PC-3 (cell line): Measurements from ENCODE around the gene PIGZ. TPM values are rescaled to one million over a fixed set of nuclear protein-coding genes. Genes with fewer than 3 reads are reported as not detected.

Experiments
- ATAC-seq: fragments of 200-7000 bp; cut with Tn5 transposase; 2 replicates; pipeline ENCODE4 v1.9.1; 2020; ENCODE audit warnings: mild to moderate bottlenecking, moderate library complexity
- BruUV-seq: library from RNA; stranded (reverse); fragments of 400-500 nt; replicated peaks from 2 replicates; lab custom pipeline; 2021; lab: Mats Ljungman, UMichigan
- CTCF ChIA-PET: fragments of 300-600 bp; sonication (Branson Sonifier 250); formaldehyde crosslinking; loops from one replicate; lab custom pipeline; 2022; ENCODE audit warnings: antibody characterized with exemption; lab: Charles Lee
- POLR2A ChIA-PET: fragments of 300-600 bp; sonication (Branson Sonifier 250); formaldehyde crosslinking; loops from one replicate; lab custom pipeline; 2022; ENCODE audit warnings: antibody characterized with exemption; ENCODE audit not compliant: unreplicated experiment; lab: Charles Lee
- DNase-seq: peaks from one replicate; pipeline ENCODE4 v3.0.0-alpha.2; 2015
- H2AFZ ChIP-seq: fragments of 300-600 bp; sonication (generic); 2 replicates; pipeline ENCODE4 v1.6.0; 2016; ENCODE audit warnings: antibody characterized with exemption, low read length
- H3F3A ChIP-seq: fragments of 300-600 bp; sonication (generic); one replicate; pipeline ENCODE4 v1.6.0; 2017; ENCODE audit warnings: antibody characterized with exemption, low read length, control low read depth, mild to moderate bottlenecking; ENCODE audit not compliant: unreplicated experiment
- H3K27ac ChIP-seq: fragments of 300-600 bp; sonication (generic); 2 replicates; pipeline ENCODE4 v1.5.1; 2016; ENCODE audit warnings: mild to moderate bottlenecking, low read length
- H3K27me3 ChIP-seq: fragments of 300-600 bp; sonication (generic); 2 replicates; pipeline ENCODE4 v1.6.1; 2016; ENCODE audit warnings: low read length, mixed read lengths
- H3K36me3 ChIP-seq: fragments of 300-600 bp; sonication (generic); 2 replicates; pipeline ENCODE4 v1.6.1; 2016; ENCODE audit warnings: low read depth, mixed run types, low read length, mixed read lengths
- H3K4me1 ChIP-seq: fragments of 300-600 bp; sonication (generic); 2 replicates; pipeline ENCODE4 v1.5.1; 2016; ENCODE audit warnings: low read length; ENCODE audit not compliant: insufficient read depth
- H3K4me2 ChIP-seq: fragments of 300-600 bp; sonication (generic); 2 replicates; pipeline ENCODE4 v1.6.0; 2016; ENCODE audit warnings: low read length
- H3K4me3 ChIP-seq: fragments of 300-600 bp; sonication (generic); 2 replicates; pipeline ENCODE4 v1.5.1; 2016; ENCODE audit warnings: mild to moderate bottlenecking, low read length, mixed read lengths
- H3K79me2 ChIP-seq: fragments of 300-600 bp; sonication (generic); 2 replicates; pipeline ENCODE4 v1.6.1; 2017; ENCODE audit warnings: low read length, mixed read lengths
- H3K9ac ChIP-seq: fragments of 300-600 bp; sonication (generic); 2 replicates; pipeline ENCODE4 v1.6.0; 2016; ENCODE audit warnings: mild to moderate bottlenecking, low read length
- H3K9me2 ChIP-seq: fragments of 300-600 bp; sonication (generic); replicated peaks from 2 replicates; pipeline ENCODE4 v1.6.1; 2016; ENCODE audit warnings: mixed run types, low read length, mixed read lengths
- H3K9me3 ChIP-seq: fragments of 300-600 bp; sonication (generic); 2 replicates; pipeline ENCODE4 v1.6.1; 2016; ENCODE audit warnings: low read length, mixed read lengths
- H4K20me1 ChIP-seq: fragments of 300-600 bp; sonication (generic); 2 replicates; pipeline ENCODE4 v1.6.1; 2016; ENCODE audit warnings: low read length, mixed read lengths
- EZH2 ChIP-seq: fragments of 300-600 bp; sonication (generic); IDR thresholded peaks from one replicate; pipeline ENCODE4 v1.6.1; 2017; ENCODE audit warnings: antibody characterized with exemption, mild to moderate bottlenecking, low read length; ENCODE audit not compliant: unreplicated experiment
- EZH2phosphoT487 ChIP-seq: fragments of 300-600 bp; sonication (generic); IDR thresholded peaks from 2 replicates; pipeline ENCODE4 v1.6.1; 2018; ENCODE audit warnings: mild to moderate bottlenecking, antibody characterized with exemption, low read length, borderline replicate concordance
- intact Hi-C: fragments of 100-400 bp; cut with micrococcal nuclease; formaldehyde crosslinking; loops from 2 replicates; pipeline ENCODE4 v1.9.0; 2023
- total RNA-seq: library from RNA; depleted of rRNA; stranded (reverse); fragments of >200 nt; gene quantifications from 2 replicates; pipeline ENCODE4 v1.2.3, GENCODE V29; 2014
- TF ChIP-seq, protein P1 (sequence below): fragments of 300-600 bp; sonication (generic); conservative IDR thresholded peaks from 2 replicates; pipeline ENCODE4 v1.5.1; 2017; ENCODE audit warnings: antibody characterized with exemption, low read depth, mild to moderate bottlenecking, low read length

Gene PIGZ
- total RNA-seq, 1 experiment from 2014 or later: 1.6 TPM

DNA sequence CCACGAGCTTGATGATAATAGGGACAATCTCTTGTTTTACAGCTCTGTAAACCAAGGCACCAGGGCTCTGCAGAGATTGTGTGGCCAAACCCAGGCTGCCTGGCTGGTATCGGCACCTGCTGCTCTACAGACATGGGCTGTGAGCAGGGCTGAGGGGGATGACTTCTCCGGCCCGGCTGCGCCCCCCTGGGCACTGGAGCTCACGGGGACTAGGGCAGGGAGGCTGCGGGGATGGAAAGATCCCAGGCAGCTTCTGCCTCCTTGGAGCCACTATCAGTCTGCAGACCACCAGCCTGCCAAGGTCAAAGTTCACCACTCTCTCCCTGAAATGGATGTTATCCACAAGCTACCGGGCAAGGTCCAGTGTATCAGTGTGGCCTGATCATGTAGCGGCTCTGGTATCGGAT is 22.0 kb upstream of the PIGZ start:
- Histone ChIP-seq H4K20me1 (no peaks in the 10 kb centered on the region), H3K36me3 (no peaks in the 10 kb centered on the region), H3K9me3 (no peaks in the 10 kb centered on the region), H3K9ac (no peak overlapping the region), H3K4me1 (no peaks in the 10 kb centered on the region), H3K79me2 (no peaks in the 10 kb centered on the region), H3K9me2 (no peaks in the 10 kb centered on the region), H3K4me2 (no peak overlapping the region), H3F3A (no peaks in the 10 kb centered on the region), H2AFZ (no peak overlapping the region), H3K27ac (no peak overlapping the region), H3K27me3 (no peaks in the 10 kb centered on the region), H3K4me3 (no peak overlapping the region)
- intact Hi-C loops: loop anchor here (1.0 kb wide), 1 partner anchor 24 kb away; no protein-coding TSS in a partner anchor
- ATAC-seq (no peak), DNase-seq (no peak)
- POLR2A ChIA-PET: interaction anchor here (0.6 kb wide), 1 partner anchor 478 kb away, joined by 3 read pairs; no protein-coding TSS in a partner anchor
- no TSS peak for BruUV-seq
- TF ChIP-seq EZH2: no peak
- TF ChIP-seq EZH2phosphoT487: no peak
- TF ChIP-seq, protein P1, sequence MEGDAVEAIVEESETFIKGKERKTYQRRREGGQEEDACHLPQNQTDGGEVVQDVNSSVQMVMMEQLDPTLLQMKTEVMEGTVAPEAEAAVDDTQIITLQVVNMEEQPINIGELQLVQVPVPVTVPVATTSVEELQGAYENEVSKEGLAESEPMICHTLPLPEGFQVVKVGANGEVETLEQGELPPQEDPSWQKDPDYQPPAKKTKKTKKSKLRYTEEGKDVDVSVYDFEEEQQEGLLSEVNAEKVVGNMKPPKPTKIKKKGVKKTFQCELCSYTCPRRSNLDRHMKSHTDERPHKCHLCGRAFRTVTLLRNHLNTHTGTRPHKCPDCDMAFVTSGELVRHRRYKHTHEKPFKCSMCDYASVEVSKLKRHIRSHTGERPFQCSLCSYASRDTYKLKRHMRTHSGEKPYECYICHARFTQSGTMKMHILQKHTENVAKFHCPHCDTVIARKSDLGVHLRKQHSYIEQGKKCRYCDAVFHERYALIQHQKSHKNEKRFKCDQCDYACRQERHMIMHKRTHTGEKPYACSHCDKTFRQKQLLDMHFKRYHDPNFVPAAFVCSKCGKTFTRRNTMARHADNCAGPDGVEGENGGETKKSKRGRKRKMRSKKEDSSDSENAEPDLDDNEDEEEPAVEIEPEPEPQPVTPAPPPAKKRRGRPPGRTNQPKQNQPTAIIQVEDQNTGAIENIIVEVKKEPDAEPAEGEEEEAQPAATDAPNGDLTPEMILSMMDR: no peak
- CTCF ChIA-PET: no interaction called here

DNA sequence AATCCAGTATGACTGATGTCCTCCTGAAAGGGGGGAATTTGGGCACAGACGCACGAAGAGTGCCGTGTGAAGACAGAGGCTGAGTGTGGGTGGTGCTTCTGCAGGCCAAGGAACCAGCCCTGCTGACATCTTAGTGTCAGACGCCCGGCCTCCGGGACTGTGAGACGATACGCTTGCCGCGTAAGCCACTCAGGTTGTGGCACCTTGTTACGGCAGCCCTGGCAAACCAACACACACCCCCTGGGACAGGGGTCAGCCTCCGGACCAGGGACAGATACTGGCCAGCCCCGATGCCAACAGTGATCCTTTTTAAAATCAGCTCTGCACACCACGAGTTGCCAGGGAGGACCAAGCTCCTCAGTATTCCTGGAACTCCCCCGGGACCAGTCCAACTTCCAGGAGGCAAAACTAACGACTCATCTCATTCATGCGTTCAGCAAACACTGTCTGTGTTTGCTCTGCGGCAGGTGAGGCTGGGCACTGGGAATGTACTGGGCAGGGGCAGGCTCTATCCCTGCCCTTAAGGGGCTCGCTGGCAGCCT is 21.2 kb upstream of the PIGZ start:
- intact Hi-C loops: loop anchor here (1.0 kb wide), 1 partner anchor 25 kb away; no protein-coding TSS in a partner anchor
- TF ChIP-seq, protein P1: no peak
- TF ChIP-seq EZH2: no peak
- TF ChIP-seq EZH2phosphoT487: no peak
- Histone ChIP-seq H4K20me1 (no peaks in the 10 kb centered on the region), H2AFZ (no peak overlapping the region), H3K27ac (no peak overlapping the region), H3K36me3 (no peaks in the 10 kb centered on the region), H3K79me2 (no peaks in the 10 kb centered on the region), H3K4me3 (no peak overlapping the region), H3K9me3 (no peaks in the 10 kb centered on the region), H3K4me2 (no peak overlapping the region), H3K9ac (no peak overlapping the region), H3K4me1 (no peaks in the 10 kb centered on the region), H3K9me2 (no peaks in the 10 kb centered on the region), H3F3A (no peaks in the 10 kb centered on the region), H3K27me3 (no peaks in the 10 kb centered on the region)
- BruUV-seq: no TSS peak
- POLR2A ChIA-PET: no interaction called here
- ATAC-seq: peak; percentile 55
- peak; percentile 39 for DNase-seq
- CTCF ChIA-PET: interaction anchor here (0.6 kb wide), 1 partner anchor 14 kb away, joined by 7 read pairs; no protein-coding TSS in a partner anchor
